Vagina (tissue), 2 donors: ENCODE measurements around the gene PRR5L. TPM values are rescaled to one million over a fixed set of nuclear protein-coding genes. Genes with fewer than 3 reads are reported as not detected.

Experiments used
- DNase-seq, 2 donors: peaks; one replicate each; pipeline ENCODE4 v3.0.0-alpha.2; 2017; ENCODE audit errors: extremely low spot score in 2 of 2
- H3K27ac ChIP-seq: fragments of 200-600 bp; sonication (generic); one replicate; pipeline ENCODE4 v1.5.1; 2019
- H3K27me3 ChIP-seq: fragments of 200-600 bp; sonication (generic); one replicate; pipeline ENCODE4 v1.5.1; 2019
- H3K36me3 ChIP-seq, 2 donors: fragments of 200-600 bp; sonication (generic); one replicate each; pipeline ENCODE4 v1.5.1; 2017 to 2019
- H3K4me1 ChIP-seq: fragments of 200-600 bp; sonication (generic); one replicate; pipeline ENCODE4 v1.5.1; 2019
- H3K4me3 ChIP-seq, 2 donors: fragments of 200-600 bp; sonication (generic); 1 replicate in 1 of 2; 2 replicates in 1 of 2; pipeline ENCODE4 v1.5.1; 2016 to 2019
- H3K9me3 ChIP-seq: fragments of 200-600 bp; sonication (generic); one replicate; pipeline ENCODE4 v1.5.1; 2019
- CTCF ChIP-seq, 3 experiments: fragments of 450-650 bp in 2 of 3; fragments of 200-600 bp in 1 of 3; sonication (generic) in 1 of 3; IDR thresholded peaks; one replicate each; pipeline ENCODE4 v1.5.1; 2017 to 2019; ENCODE audit warnings: antibody characterized with exemption in 3 of 3, mild to moderate bottlenecking in 2 of 3, moderate library complexity in 2 of 3
- POLR2A ChIP-seq, 2 donors: fragments of 450-650 bp; IDR thresholded peaks; one replicate each; pipeline ENCODE4 v1.6.1; 2017; ENCODE audit warnings: antibody characterized with exemption in 2 of 2, mild to moderate bottlenecking in 2 of 2, moderate library complexity in 2 of 2
- POLR2AphosphoS5 ChIP-seq, 2 donors: sonication (generic); formaldehyde crosslinking; IDR thresholded peaks; one replicate each; pipeline ENCODE4 v1.9.0; 2017; ENCODE audit warnings: antibody characterized with exemption in 2 of 2, mild to moderate bottlenecking in 2 of 2, low read depth in 1 of 2; ENCODE audit not compliant: insufficient read depth in 1 of 2
- intact Hi-C: fragments of 100-400 bp; cut with DNase I; formaldehyde crosslinking; loops from one replicate; pipeline ENCODE4 v1.15.1; 2023
- total RNA-seq: library from RNA; depleted of rRNA; stranded (reverse); fragments of >200 nt; gene quantifications from one replicate; pipeline ENCODE4 v1.2.3, GENCODE V29; 2016

The PRR5L gene
- total RNA-seq, 1 donor from 2014 or later, result 27.5 TPM

DNA sequence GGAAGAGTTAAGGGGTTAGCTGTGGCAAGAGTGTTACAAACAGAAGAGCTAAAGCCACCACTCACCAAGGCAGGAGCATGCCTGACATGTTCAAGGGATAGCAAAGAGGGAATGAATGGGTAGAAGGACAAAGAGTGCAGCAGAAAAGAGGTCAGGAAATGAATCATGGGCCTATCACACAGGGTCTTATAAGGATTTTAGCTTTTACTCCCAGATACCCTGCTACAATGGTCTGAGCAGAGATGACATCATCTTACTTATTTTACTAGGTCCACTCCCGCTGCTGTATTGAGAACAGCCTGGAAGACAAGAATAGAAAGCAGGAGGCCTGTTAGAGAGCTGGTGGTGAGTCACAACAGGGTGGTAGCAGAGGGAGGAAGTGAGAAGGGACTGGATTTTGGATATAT lies 204.2 kb downstream of the PRR5L start:
- H3K4me3 ChIP-seq, result no peak overlapping the region
- H3K36me3 ChIP-seq, result peaks cover 0 to 44% of the 10 kb centered on the region in 2 donors
- peaks cover 36% of the 10 kb centered on the region for H3K4me1 ChIP-seq
- no peak for DNase-seq
- intact Hi-C loops, result no loop called here
- H3K27ac ChIP-seq, result no peak overlapping the region
- TF ChIP-seq CTCF (IDR thresholded peaks at IDR 0.05), result no peak
- TF ChIP-seq POLR2AphosphoS5 (IDR thresholded peaks at IDR 0.05; ENCODE audit: insufficient read depth in 1 of 2, low read depth in 1 of 2), result no peak
- no peak for TF ChIP-seq POLR2A (IDR thresholded peaks at IDR 0.05)
- no peaks in the 10 kb centered on the region for H3K9me3 ChIP-seq
- no peaks in the 10 kb centered on the region for H3K27me3 ChIP-seq

GRCh38 chr11:36501236-36501635 lies 205.1 kb downstream of the PRR5L start:
- TF ChIP-seq CTCF (IDR thresholded peaks at IDR 0.05) (no peak), POLR2AphosphoS5 (IDR thresholded peaks at IDR 0.05; ENCODE audit: insufficient read depth in 1 of 2, low read depth in 1 of 2) (no peak), POLR2A (IDR thresholded peaks at IDR 0.05) (no peak)
- Histone ChIP-seq H3K9me3 (no peaks in the 10 kb centered on the region), H3K27me3 (no peaks in the 10 kb centered on the region), H3K36me3 (peaks cover 0 to 35% of the 10 kb centered on the region in 2 donors), H3K27ac (no peak overlapping the region), H3K4me1 (peaks cover 45% of the 10 kb centered on the region), H3K4me3 (no peak overlapping the region)
- intact Hi-C loops, result no loop called here
- no peak for DNase-seq

- H3K27me3 ChIP-seq, result no peaks in the 10 kb centered on the region
- peak overlapping the region in 1 of 2 donors; percentile 83 for H3K4me3 ChIP-seq
- no peak for TF ChIP-seq POLR2AphosphoS5 (IDR thresholded peaks at IDR 0.05; ENCODE audit: insufficient read depth in 1 of 2, low read depth in 1 of 2)
- TF ChIP-seq POLR2A (IDR thresholded peaks at IDR 0.05), result no peak
- no peak for TF ChIP-seq CTCF (IDR thresholded peaks at IDR 0.05)
- no peak overlapping the region for H3K27ac ChIP-seq
- DNase-seq, result no peak
- no peaks in the 10 kb centered on the region for H3K36me3 ChIP-seq
- H3K9me3 ChIP-seq, result no peaks in the 10 kb centered on the region
- peaks cover 41% of the 10 kb centered on the region for H3K4me1 ChIP-seq
- intact Hi-C loops, result no loop called here
These were observed 211.9 kb downstream of the PRR5L start for GRCh38 chr11:36507824-36508489.

GRCh38 chr11:36508743-36509142 lies 212.7 kb downstream of the PRR5L start:
- H3K4me1 ChIP-seq, result peaks cover 37% of the 10 kb centered on the region
- no peaks in the 10 kb centered on the region for H3K9me3 ChIP-seq
- peak overlapping the region; percentile 83 to 92 for H3K4me3 ChIP-seq
- no peak for DNase-seq
- no peaks in the 10 kb centered on the region for H3K27me3 ChIP-seq
- TF ChIP-seq POLR2AphosphoS5 (IDR thresholded peaks at IDR 0.05; ENCODE audit: insufficient read depth in 1 of 2, low read depth in 1 of 2) (no peak), POLR2A (IDR thresholded peaks at IDR 0.05) (no peak), CTCF (IDR thresholded peaks at IDR 0.05) (no peak)
- intact Hi-C loops, result no loop called here
- peak overlapping the region; percentile 88 for H3K27ac ChIP-seq
- H3K36me3 ChIP-seq, result no peaks in the 10 kb centered on the region

- Histone ChIP-seq H3K9me3 (no peaks in the 10 kb centered on the region), H3K27ac (peak overlapping the region; percentile 88), H3K27me3 (no peaks in the 10 kb centered on the region), H3K4me1 (peaks cover 37% of the 10 kb centered on the region), H3K4me3 (peak overlapping the region; percentile 83 to 92), H3K36me3 (no peaks in the 10 kb centered on the region)
- no peak for DNase-seq
- intact Hi-C loops, result no loop called here
- TF ChIP-seq POLR2A (IDR thresholded peaks at IDR 0.05), result no peak
- TF ChIP-seq CTCF (IDR thresholded peaks at IDR 0.05), result no peak
- TF ChIP-seq POLR2AphosphoS5 (IDR thresholded peaks at IDR 0.05; ENCODE audit: insufficient read depth in 1 of 2, low read depth in 1 of 2), result no peak
These were observed 213.1 kb downstream of the PRR5L start for GRCh38 chr11:36509201-36509639.
